GM18517 (cell line): ENCODE results near the gene RGN.
"Not testable (repeated sequence)": the region's sequence is repeated elsewhere in the genome, so short reads cannot be mapped to it uniquely, and the experiment has no call there.

Experiments
- ATAC-seq: cut with Tn5 transposase; IDR thresholded peaks from one replicate; pipeline ENCODE4 v1.9.1; 2021; ENCODE audit warnings: mild to moderate bottlenecking, moderate library complexity; ENCODE audit not compliant: unreplicated experiment

The RGN gene

DNA sequence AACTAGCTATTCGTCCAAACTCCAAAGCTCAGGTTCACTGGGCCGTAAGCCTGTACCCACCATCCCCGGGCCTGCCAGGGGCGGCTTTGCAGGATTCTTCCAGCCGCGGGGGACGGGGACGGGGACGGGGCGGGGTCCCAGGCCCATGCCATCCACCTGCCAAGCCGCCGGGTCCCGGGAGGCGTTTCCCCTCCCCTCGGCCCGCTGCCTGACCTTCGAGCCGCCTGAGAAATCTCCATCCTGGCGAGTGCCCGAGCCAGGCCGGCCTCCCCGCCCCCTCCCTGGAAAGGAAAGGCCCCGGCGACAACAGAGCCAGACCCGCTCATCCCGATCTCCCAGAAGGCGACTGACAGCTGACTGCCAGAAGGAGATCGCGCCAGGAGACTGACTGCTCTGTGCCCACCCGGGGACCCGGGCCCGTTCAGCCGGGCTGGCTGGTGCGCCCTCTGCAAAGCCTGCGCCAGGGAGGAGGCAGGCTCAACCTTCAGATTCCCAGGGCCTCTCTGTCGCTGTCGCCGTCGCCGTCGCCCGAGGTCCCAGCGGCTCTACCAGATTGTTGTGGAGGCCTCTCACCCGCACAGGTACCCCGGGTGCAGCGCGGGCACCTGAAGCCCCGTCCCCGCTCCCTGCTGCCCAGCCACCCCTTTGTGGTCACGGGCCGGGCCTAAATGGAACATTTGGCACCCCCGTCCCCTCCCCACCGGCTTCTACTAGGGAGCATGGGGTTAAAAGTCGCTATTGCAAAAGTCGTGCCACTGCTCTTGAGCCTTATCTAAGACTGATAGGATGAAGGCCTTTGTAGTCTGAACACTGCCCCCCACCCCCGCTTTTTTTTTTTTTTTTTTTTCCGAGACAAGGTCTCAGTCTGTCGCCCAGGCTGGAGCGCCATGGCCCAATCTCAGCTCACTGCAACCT lies at the start of gene RGN:
TSS of gene RGN (plus strand) at position 315 of the 915 bp plus-strand sequence. CDS start 2,702 bp downstream, outside the sequence.
- ATAC-seq = no peak

DNA sequence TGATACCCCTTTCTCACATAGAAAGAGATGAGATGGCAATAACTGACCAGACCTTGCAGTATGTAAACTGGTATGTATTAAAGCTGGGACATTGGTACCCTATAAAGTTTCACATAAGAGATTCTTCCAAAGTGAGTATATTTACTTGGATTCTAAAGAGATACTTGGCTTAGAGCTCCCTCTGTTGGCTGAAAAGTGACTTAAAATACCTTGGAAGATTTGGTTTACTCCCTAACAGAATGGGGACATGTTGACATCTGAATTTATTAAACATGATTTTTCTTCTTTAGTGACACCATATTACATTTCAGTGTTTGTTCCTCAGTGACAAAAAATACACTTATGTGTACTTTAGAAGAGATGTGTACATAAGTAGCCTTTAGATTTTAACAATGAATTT lies 47.9 kb upstream of the RGN start:
- no peak for ATAC-seq

DNA sequence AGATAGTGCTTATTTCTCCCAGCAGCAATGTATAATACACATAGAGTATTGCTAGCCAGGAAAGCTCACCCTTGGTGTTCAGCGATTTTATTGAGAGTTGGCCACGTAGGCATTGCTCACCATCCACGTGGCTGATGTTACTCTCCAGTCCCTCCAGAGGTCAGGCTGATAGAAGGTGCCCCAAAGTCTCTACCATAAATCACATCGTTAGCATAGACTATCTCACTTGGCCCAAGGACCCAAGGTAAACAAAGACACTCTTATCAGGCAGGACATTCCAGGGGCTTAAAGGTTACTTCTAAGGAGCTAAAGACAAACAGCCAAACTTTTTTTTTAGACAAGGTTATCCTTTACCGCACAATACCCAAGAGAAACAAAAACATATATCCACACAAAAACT lies 30.3 kb upstream of the RGN start:
- no peak for ATAC-seq

DNA sequence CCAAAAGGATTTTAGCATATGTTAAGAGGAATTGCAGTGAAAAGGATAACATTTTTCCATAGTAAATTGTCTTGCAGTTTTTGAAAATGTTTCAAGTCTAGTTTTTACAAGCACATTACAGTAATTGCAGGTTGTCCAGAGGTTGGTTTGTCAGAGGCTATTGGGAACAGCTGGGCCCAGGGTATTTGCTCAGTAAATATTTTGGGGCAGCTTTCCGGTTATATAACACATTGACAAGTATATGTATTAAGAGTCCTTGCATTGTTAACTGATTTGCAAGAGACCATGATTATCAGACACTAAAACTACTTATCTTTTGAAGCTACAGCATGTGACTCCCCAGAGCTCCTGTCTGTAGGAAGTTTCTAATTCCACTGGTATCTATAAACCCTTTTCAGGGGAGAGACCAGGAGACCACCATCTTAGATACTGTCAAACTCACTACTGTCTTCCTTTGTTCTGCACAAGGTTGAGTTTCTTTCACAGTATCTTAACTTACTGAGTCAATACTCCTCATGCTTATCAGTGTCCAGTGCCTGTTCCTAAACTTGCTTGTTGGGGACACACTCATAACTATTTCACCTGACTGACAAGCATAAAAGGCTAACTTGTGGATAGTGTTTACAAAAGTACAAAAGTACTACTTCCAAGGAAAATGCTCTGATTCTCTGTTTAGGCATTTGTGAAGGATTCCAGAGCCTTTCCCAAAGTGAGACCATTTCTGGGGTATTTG lies 18.9 kb upstream of the RGN start:
- ATAC-seq = no peak

DNA sequence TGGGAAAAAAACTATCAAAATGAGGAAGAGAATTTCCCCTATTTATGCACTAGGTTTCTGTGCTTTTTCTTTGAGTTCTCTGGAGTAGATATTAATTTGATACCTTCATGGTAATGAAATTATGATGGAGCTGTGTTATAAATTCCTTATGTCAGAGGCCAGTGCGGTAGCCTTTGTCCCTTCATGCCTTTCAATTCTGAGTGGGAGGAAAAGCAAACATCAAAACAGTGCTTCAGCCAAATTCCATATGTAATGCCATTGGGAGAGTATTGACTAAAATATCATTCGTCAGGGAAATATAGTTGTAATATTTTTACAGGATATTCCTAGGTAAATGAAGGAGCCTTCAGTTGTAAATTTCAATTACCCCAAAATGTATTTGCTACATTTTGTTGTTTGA lies 17.5 kb upstream of the RGN start:
- no peak for ATAC-seq

DNA sequence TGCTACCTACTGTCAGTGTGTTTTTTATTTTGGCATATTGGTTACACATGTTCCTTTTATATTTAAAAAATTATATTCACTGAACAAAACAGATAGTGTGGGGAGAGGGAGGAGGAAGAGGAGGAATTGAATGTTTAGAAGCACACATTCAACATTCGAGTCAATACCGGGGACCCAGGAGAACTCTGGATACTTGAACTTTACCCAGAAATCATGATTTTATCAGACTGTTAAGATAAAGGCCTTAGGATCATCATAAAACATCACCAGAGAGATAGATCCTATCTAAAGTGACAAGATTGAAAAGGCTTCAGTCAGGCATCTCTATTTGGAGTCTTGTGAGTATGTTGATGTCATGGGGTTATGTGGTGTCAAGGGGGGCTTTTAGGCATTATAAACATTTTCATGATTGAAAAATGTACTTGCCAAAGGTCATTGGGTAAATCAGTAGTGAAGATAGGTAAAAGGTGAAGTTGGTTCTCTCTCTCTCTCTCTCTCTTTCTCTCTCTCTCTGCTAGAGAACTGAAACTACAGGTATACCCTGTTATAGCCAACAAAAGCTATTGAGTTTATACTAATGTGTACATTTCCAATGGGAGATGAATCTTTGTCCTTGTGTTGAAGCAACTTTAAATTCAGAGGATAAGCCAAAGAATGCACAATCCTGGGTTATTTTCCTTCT lies 16.9 kb upstream of the RGN start:
- ATAC-seq = no peak

DNA sequence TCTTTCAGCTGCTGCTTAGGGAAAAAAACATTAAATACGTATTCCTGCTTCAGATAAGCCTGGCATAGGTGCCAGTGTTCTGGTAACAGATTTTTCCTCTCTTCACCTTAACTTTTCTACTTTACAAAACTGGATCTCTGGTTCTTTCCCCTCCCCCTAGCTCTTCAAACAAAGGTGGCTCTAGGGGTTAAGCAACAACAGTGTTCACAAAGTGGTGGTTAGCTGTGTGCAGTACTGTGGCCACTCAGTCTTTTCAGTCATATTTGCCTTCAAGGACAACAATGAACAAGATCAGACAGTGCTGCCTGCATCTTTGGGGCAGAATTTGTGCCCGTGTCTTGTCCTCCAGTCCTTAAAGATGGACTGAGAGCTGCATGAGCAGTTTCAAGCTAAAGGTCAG lies 15.1 kb upstream of the RGN start:
- ATAC-seq = no peak

DNA sequence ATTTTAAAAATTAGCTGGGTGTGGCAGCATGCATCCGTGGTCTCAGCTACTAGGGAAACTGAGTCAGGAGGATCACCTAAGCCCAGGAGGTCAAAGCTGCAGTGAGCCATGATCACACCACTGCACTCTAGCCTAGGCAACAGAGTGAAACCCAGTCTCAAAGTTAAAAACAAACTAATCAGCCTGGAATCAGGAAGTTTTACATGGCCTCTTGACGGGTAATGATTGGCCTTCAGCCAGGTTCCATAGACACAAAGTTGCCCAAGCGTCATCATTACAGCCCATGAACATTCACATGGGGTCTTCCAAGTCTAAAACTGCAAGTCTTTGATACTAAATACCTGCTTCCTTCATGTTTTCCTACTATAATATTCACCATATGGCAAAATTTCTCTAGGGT lies 10.0 kb upstream of the RGN start:
- ATAC-seq = no peak

DNA sequence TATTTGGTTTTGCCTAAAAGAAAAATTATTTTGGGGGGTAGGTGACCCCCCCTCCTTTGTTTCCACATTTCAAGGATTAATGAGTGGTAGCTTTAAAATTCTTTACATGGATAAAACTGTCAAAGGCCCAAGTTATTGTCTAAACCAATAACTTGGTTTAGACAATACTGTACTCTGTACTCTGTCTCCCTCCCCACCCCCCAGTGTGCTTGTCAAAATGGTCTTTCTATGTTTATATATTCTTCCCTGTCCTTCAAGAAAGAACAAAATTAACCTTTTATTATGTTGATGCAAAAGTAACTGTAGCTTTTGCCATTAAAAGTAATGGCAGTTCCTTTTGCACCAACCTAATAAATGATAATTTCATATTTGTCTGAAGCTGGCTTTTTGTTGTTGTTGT lies 9.5 kb upstream of the RGN start:
- no peak for ATAC-seq

DNA sequence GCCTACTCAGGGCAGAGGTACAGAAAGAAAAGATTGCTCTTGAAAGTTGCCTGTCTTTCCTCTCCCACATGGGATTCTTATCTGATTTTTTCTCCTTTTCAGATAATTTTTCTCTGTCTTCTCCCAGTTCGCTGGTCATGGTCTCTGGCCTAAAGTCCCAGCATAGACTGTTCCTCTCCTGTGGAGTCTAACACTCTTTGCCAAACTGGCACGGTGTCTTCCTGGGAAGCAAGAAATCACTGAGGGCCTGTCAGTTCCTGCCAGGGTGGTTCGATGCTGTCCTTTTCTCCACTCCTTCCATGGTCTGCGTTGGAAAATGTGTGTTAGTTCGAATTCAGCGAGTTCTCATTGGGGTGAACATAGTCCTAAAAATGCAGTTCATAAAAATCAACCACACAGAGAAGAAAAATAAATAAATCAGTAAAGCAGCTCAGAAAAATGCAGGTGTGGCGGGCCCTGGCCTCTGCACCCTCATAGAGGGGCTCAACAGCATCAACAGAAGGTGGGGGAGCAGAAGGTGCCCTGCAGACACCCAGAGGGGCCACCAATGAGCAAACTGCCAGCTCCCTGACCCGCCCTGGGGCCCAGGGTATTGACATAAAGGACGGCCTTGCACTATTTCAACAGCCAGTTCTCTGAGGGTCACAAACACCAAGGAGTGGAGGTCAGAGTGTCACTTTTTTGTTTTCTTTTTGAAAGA lies 2.1 kb downstream of the RGN start:
- ATAC-seq = no peak

DNA sequence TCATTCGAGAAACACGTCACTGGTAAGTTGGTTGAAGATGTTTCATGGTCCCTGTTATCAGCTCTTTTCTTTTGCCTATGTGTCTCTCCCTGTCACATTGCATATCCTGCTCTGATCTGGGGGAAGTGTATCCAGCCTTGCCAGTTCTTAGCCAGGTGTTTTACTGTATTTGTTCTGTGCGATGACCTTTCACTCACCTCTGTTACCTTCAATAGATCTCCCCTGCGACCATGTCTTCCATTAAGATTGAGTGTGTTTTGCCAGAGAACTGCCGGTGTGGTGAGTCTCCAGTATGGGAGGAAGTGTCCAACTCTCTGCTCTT lies 2.6 kb downstream of the RGN start:
- ATAC-seq = no peak

DNA sequence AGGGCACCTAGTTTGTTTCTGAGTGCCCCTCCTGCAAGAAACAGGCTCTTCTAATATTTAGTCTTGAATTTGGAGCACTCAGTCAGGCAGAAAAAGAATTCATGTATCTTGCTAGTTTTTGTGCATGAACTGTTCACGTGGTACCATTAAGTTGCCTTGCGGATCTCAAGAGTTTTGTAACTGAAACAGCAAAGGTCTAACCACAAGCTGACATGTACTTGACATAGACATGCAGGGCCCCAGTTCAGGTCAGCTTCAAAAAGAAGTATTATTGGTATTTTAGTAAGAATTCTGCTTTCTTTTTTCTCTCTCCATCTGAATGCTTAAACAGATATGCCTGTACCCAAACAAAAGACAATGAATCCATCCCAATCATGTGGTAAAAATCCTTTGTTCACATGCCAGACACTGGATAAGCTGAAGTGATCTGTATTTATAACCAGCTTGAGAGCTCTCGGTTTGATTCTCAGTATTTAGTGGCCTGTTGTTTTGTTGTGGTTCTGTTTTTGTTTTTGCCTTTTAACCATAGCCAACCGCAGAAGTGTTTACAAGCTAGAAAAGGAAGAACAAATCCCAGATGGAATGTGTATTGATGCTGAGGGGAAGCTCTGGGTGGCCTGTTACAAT lies 13.0 kb downstream of the RGN start:
- no peak for ATAC-seq

DNA sequence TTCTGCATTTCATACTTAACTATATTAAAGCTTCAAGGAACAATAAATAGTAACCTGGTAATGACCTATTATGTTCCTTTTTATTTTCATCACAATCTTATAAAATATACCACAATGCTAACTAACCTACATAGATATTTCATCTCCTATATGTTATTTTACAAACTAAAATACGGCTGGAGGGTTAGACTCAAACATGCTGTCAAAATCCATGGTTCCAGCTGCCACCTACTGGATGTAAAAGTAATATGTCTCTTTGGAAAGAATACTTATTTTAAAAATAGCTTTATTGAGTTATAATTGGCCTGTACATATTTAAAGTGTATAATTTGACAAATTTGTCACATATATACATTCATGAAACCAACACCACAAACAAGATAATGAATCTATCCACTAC lies 15.0 kb downstream of the RGN start:
- no peak for ATAC-seq

DNA sequence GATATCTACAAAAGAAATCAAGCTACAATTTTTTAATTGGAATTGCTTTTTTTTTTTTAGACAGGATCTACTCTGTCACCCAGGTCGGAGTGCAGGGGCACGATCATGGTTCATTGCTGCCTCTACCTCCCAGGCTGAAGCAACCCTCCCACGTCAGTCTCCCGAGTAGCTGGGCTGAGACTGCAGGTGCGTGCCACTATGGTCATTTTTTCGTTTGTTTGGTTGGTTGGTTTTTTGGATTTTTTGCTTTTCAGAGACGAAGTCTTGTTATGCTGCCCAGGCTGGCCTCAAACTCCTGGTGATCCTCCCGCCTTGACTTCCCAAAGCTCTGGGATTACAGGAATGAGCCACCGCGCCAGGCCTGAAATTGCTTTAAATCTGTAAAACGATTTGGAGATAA lies 15.6 kb downstream of the RGN start:
- ATAC-seq = no peak

DNA sequence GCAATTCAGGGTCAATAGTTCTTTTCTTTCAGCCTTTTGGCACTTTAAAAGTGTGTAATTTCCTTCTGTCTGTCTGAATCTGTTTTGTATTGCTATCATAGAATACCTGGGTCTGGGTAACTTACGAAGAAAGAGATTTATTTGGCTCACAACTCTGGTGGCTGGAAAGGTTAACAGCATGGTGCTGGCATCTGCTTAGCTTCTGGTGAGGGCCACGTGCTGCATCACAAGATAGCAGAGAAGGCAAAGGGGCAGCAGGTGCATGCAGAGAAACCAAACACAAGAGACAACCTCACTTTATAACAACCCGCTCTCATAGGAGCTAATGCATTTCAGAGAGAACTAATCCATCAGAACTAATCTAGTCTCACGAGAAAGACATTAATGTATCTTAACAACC lies 18.8 kb downstream of the RGN start:
- ATAC-seq = no peak

DNA sequence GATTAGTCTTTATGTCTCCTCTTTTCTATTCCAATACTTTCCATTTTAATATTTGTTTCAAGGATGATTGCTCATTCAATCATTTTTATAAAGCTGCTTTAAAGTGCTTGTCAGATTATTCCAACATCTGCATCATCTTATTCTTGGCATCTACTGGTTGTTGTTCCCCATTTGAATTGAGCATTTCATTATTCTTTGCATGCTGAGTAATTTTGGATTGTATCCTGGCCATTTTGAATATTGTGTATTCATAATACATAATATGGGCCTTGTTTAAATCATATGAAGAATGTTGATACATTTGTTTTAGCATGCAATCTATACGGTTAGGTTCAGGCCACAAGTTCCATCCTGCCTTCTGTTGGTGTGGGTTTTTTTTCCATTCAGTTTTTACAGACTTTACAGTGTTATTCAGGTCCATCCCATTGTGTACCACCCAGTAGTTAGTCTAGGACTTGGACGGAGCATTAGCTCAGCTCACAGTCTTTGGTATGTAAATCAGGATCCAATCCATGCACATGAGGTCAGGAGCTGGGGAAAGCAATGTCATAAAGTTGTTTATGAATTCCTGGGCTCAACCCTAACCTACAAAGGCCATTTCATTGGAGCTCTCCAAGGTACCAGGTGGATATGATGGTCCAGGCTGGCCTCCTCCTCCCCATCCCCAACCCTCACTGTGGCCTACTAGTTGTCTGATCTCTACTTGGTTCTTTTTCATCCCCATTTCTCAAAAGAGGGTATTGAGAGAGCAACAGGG lies 20.3 kb downstream of the RGN start:
- ATAC-seq = no peak

DNA sequence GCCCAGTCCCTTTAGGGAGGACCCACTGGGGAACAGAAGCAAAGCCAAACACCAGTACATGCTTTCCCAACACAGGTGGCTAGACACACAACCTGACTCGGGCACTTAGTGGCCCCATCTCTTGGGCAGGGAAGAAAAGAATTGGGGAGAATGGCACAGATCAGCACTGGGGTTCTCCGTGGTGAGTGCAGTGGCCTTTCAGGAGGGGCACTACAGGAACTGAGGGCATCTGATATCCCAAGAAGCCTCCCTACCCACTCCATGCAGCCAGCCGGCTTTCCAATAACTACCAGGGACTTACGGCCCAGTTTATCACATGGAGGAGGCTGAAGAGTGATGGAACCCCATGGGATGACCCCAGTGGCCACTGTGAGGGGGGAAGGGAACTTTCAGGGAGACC lies 23.0 kb downstream of the RGN start:
- no peak for ATAC-seq

DNA sequence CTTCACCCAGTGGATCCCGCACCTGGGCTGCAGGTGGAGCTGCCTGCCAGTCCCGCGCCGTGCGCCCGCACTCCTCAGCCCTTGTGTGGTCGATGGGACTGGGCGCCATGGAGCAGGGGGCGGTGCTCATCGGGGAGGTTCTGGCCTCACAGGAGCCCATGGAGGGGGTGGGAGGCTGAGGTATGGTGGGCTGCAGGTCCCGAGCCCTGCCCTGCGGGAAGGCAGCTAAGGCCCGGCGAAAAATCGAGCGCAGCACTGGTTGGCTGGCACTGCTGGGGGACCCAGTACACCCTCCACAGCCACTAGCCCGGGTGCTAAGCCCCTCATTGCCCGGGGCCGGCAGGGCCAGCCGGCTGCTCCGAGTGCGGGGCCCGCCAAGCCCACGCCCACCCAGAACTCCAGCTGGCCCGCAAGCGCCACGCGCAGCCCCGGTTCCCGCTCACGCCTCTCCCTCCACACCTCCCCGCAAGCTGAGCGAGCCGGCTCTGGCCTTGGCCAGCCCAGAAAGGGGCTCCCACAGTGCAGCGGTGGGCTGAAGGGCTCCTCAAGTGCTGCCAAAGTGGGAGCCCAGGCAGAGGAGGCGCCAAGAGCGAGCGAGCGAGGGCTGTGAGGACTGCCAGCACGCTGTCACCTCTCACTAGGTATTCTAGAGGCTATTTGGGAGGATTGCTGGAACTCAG lies 32.8 kb downstream of the RGN start:
- not testable (repeated sequence) for ATAC-seq

DNA sequence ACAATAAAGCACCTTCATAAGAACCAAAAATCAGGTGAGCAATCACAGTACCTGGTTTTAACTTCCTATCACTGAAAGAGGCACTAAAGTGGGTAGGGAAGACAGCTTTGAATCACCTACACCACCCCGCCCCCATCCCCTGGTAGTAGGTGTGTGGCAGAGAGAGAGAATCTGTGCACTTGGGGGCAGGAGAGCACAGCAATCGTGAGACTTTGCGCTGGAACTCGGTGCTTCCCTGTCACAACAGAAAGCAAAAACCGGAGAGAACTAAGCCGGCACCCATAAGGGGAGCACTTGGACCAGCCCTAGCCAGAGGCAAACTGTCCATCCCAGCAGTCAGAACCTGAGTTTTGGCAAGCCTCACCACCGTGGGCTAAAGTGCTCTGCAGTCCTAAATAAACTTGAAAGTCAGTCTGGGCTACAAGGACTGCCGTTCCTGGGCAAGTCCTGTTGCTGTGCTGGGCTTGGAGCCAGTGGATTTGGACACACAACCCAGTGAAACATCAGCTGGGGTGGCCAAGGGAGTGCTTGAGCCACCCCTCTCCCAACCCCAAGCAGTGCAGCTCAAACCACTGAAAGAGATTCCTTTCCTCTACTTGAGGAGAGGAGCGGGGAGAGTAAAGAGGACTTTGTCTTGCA lies 34.2 kb downstream of the RGN start:
- ATAC-seq = no peak
